T-cell (primary cell): ENCODE measurements around the gene RPS28. TPM values are rescaled to one million over a fixed set of nuclear protein-coding genes. Genes with fewer than 3 reads are reported as not detected.

Experiments
- ATAC-seq, 4 experiments: fragments of 200-7000 bp in 3 of 4; fragments of 150-1000 bp in 1 of 4; cut with Tn5 transposase; replicated peaks in 1 of 4; 1 replicate in 3 of 4; 2 replicates in 1 of 4; pipeline ENCODE4 v1.10.0; 2021; ENCODE audit warnings: moderate library complexity in 3 of 4, mild to moderate bottlenecking in 2 of 4, moderate number of reproducible peaks in 1 of 4
- CTCF ChIA-PET, 2 donors: fragments of 300-600 bp; sonication (Branson Sonifier 250); formaldehyde crosslinking; loops; one replicate each; lab custom pipeline; 2022; ENCODE audit warnings: antibody characterized with exemption in 2 of 2; lab: Charles Lee
- POLR2A ChIA-PET, 2 donors: fragments of 300-600 bp; sonication (Branson Sonifier 250); formaldehyde crosslinking; loops; one replicate each; lab custom pipeline; 2022; ENCODE audit warnings: antibody characterized with exemption in 2 of 2; lab: Charles Lee
- DNase-seq, 35 experiments: peaks; one replicate each; pipeline versions ENCODE4 v3.0.0 to v3.0.0-alpha.2; 2013 to 2023
- H3K27ac ChIP-seq: one replicate; pipeline ENCODE4 v1.5.1; 2013; ENCODE audit warnings: low read length
- H3K27me3 ChIP-seq, 2 experiments: replicated peaks in 1 of 2; 1 replicate in 1 of 2; 2 replicates in 1 of 2; pipeline versions ENCODE4 v1.6.1 to v1.7.0; 2013; ENCODE audit warnings: low read length in 1 of 2, mixed read lengths in 1 of 2; ENCODE audit not compliant: control insufficient read depth in 2 of 2, insufficient read depth in 2 of 2; ENCODE audit errors: extremely low read depth in 1 of 2
- H3K36me3 ChIP-seq, 2 donors: 1 replicate in 1 of 2; 2 replicates in 1 of 2; pipeline versions ENCODE4 v1.6.1 to v1.7.0; 2013; ENCODE audit warnings: low read length in 1 of 2; ENCODE audit not compliant: control insufficient read depth in 2 of 2, insufficient read depth in 1 of 2; ENCODE audit errors: extremely low read depth in 1 of 2
- H3K4me1 ChIP-seq, 2 experiments: 1 replicate in 1 of 2; 2 replicates in 1 of 2; pipeline versions ENCODE4 v1.6.1 to v1.7.0; 2013; ENCODE audit warnings: low read length in 2 of 2, mixed read lengths in 1 of 2; ENCODE audit not compliant: insufficient read depth in 2 of 2, control insufficient read depth in 1 of 2; ENCODE audit errors: extremely low read depth in 1 of 2
- H3K4me3 ChIP-seq, 2 donors: 1 replicate in 1 of 2; 2 replicates in 1 of 2; pipeline versions ENCODE4 v1.5.1 to v1.7.0; 2013; ENCODE audit warnings: mild to moderate bottlenecking in 2 of 2, low read length in 1 of 2, moderate library complexity in 1 of 2; ENCODE audit not compliant: control insufficient read depth in 1 of 2; ENCODE audit errors: extremely low read depth in 1 of 2
- H3K9me3 ChIP-seq: 2 replicates; pipeline ENCODE4 v1.7.0; 2013
- H3K27ac Mint-ChIP-seq, 2 donors: one replicate each; pipeline ENCODE4 v1.8.0; 2020 to 2021; ENCODE audit warnings: mild to moderate bottlenecking in 2 of 2, mixed read lengths in 2 of 2
- H3K27me3 Mint-ChIP-seq, 2 donors: one replicate each; pipeline ENCODE4 v1.8.0; 2021 to 2022; ENCODE audit warnings: mixed read lengths in 2 of 2
- H3K36me3 Mint-ChIP-seq: one replicate; pipeline ENCODE4 v1.8.0; 2021; ENCODE audit warnings: mixed read lengths
- H3K4me1 Mint-ChIP-seq, 3 donors: one replicate each; pipeline ENCODE4 v1.8.0; 2020 to 2022; ENCODE audit warnings: mixed read lengths in 3 of 3, mild to moderate bottlenecking in 1 of 3
- H3K4me3 Mint-ChIP-seq, 3 donors: one replicate each; pipeline ENCODE4 v1.8.0; 2020 to 2022; ENCODE audit warnings: mild to moderate bottlenecking in 3 of 3, mixed read lengths in 3 of 3, moderate library complexity in 3 of 3
- H3K9me3 Mint-ChIP-seq, 3 donors: one replicate each; pipeline ENCODE4 v1.8.0; 2020 to 2022; ENCODE audit warnings: mixed read lengths in 3 of 3
- WGBS: methylation state at CpG from one replicate; pipeline ENCODE4 v1.1.5; 2013; ENCODE audit warnings: missing lambda C conversion rate; ENCODE audit not compliant: insufficient coverage; 5-methylcytosine and 5-hydroxymethylcytosine counted together
- total RNA-seq, 35 experiments: library from RNA in 6 of 35; stranded (reverse) in 6 of 35; fragments of 120-200 nt in 1 of 35; gene quantifications; one replicate each; pipeline versions ENCODE4 v1.2.1 to v1.2.4 and lab custom pipeline; 2013 to 2026

The RPS28 gene
- total RNA-seq, 5 donors from 2014 or later (not counting 1 experiment from before 2014, with no cell fraction given): 2,995 to 3,551 (median 3,317) TPM

DNA sequence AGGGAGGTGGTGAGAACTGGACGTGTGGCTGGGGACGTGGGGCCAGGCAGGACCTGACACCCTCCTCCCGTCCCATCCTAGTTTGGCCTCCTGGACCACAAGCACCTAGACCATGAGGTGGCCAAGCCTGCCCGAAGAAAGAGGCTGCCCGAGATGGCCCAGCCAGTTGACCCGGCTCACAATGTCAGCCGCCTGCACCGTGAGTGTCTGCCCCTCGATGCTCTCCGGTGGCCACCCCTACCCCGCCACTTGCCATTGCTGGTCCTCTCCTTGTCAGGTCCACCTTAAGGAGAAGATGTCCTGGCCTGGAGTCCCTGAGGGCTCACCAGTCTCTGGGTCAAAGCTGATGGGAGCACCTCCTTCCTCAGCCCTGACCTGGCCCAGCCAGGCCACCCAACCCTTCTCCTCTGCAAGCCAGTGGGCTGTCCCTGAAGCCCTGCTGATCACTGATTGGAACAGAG lies 44.9 kb downstream of the RPS28 start:
- Histone ChIP-seq H3K9me3 (no peaks in the 10 kb centered on the region), H3K4me1 (peaks cover 2 to 21% of the 10 kb centered on the region in 2 experiments), H3K36me3 (no peaks in the 10 kb centered on the region), H3K27ac (no peak overlapping the region), H3K27me3 (peaks cover 0 to 81% of the 10 kb centered on the region in 2 experiments), H3K4me3 (no peak overlapping the region)
- peaks cover 30 to 56% of the 10 kb centered on the region in 2 donors for H3K27me3 Mint-ChIP-seq
- 87% methylated on average over 11 of the region's 11 CpGs for WGBS
- no peak overlapping the region for H3K4me3 Mint-ChIP-seq
- DNase-seq (no peak), ATAC-seq (no peak)
- ChIA-PET POLR2A (no interaction called here), CTCF (no interaction called here)
- H3K9me3 Mint-ChIP-seq: no peaks in the 10 kb centered on the region
- peaks cover 6 to 15% (median 12%) of the 10 kb centered on the region in 3 donors for H3K4me1 Mint-ChIP-seq
- no peak overlapping the region for H3K27ac Mint-ChIP-seq
- no peaks in the 10 kb centered on the region for H3K36me3 Mint-ChIP-seq

DNA sequence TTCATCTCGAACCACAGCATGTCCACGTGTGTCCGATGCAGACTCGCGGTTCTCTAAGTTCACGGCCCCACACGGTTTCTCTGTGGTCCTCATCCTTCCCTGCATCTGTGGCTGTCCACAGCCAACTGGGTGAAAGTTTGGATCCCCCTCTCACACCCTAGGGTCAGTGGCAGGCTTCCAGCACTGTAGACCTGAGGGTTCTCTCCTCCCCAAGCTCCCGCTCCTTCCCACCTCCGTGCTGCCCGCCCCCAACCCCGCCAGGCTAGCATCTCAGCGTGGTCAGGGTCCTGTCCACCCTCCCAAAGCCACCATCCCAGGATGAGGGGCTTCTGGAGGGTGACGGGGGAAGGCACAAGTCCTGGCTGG lies 45.6 kb downstream of the RPS28 start:
- no peak for DNase-seq
- no peaks in the 10 kb centered on the region for H3K36me3 Mint-ChIP-seq
- H3K9me3 Mint-ChIP-seq: no peaks in the 10 kb centered on the region
- Histone ChIP-seq H3K4me1 (peaks cover 2 to 21% of the 10 kb centered on the region in 2 experiments), H3K9me3 (no peaks in the 10 kb centered on the region), H3K36me3 (no peaks in the 10 kb centered on the region), H3K27ac (no peak overlapping the region), H3K4me3 (no peak overlapping the region), H3K27me3 (peaks cover 0 to 78% of the 10 kb centered on the region in 2 experiments)
- peaks cover 6 to 15% (median 12%) of the 10 kb centered on the region in 3 donors for H3K4me1 Mint-ChIP-seq
- H3K4me3 Mint-ChIP-seq: no peak overlapping the region
- CTCF ChIA-PET: no interaction called here
- POLR2A ChIA-PET: interaction anchor here in 1 of 2 donors (0.5 kb wide), 1 partner anchor 23 kb away, joined by 8 read pairs; the partner anchor contains the start of gene RAB11B
- H3K27me3 Mint-ChIP-seq: peaks cover 26 to 52% of the 10 kb centered on the region in 2 donors
- H3K27ac Mint-ChIP-seq: no peak overlapping the region
- ATAC-seq: no peak
- 84% methylated on average over 4 of the region's 13 CpGs for WGBS

DNA sequence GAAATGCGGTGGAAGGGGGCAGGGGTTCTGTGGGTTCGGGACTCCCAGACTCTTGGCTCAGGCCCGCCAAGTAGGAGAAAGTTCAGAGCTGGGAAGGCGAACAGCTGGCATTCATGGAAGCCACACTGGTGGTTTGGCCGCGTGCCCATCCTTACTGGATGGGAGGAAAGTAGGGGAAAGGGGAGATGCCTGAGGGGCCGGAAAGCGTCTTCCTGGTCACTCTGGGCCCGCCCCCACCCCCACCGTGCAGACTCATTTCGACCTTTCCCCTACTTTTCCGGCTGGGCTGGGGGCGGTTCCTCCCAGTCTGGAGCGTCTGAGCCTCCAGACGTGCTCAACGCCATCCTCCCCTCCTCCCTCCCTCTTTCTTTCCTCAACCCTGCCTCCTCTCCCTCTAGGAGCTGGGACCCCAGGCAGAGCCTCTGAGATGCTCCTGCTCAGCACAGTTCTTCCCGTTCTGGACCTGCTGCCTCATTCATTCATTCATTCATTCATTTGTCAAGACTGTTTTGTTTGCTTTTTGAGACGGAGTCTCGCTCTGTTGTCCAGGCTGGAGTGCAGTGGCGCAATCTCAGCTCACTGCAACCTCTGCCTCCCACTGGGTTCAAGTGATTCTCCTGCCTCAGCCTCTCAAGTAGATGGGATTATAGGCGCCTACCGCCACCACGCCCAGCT lies 46.2 kb downstream of the RPS28 start:
- H3K27ac Mint-ChIP-seq: no peak overlapping the region
- ChIA-PET POLR2A (interaction anchor here in 1 of 2 donors (0.6 kb wide), 1 partner anchor 59 kb away, joined by 4 read pairs; no protein-coding TSS in a partner anchor), CTCF (interaction anchor here in 1 of 2 donors (0.6 kb wide), 1 partner anchor 111 kb away, joined by 3 read pairs; no protein-coding TSS in a partner anchor)
- peaks cover 6 to 15% (median 12%) of the 10 kb centered on the region in 3 donors for H3K4me1 Mint-ChIP-seq
- H3K4me3 Mint-ChIP-seq: no peak overlapping the region
- H3K9me3 Mint-ChIP-seq: no peaks in the 10 kb centered on the region
- no peaks in the 10 kb centered on the region for H3K36me3 Mint-ChIP-seq
- Histone ChIP-seq H3K4me3 (no peak overlapping the region), H3K27ac (no peak overlapping the region), H3K27me3 (peaks cover 0 to 73% of the 10 kb centered on the region in 2 experiments), H3K36me3 (no peaks in the 10 kb centered on the region), H3K9me3 (no peaks in the 10 kb centered on the region), H3K4me1 (peaks cover 2 to 21% of the 10 kb centered on the region in 2 experiments)
- ATAC-seq: no peak
- H3K27me3 Mint-ChIP-seq: peaks cover 26 to 46% of the 10 kb centered on the region in 2 donors
- 22% methylated on average over 18 of the region's 23 CpGs for WGBS
- no peak for DNase-seq

DNA sequence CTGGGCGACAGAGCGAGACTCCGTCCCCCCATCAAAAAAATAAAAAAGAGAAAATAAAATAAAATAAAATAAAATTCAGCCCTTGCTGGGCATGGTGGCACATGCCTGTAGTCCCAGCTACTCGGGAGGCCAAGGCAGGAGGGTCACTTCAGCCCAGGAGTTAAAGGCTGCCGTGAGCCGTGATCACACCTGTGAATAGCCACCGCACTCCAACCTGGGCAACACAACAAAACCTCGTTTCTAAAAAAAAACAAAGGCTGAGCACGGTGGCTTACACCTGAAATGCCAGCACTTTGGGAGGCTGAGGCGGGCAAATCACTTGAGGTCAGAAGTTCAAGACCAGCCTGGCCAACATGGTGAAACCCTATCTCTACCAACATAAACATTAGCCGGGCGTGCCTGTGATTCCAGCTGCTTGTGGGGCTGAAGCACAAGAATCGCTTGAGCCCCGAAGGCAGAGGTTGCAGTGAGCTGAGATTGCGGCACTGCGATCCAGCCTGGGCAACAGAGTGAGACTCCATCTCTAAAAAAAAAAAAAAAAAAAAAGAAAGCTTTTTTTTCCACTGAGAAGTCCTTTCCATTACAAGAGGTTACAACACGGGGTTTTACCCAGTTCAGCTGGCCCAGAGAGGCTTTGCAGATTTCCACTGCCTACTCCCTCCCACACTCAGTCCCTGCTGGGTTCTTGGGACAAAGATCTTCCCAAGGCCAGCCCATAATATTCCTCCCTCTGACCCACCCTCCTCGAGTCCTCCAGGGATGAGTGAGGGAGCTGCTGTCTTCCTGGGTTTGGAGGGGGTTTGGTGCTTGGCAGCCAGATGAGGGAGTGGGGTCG lies 49.1 kb downstream of the RPS28 start:
- ChIA-PET CTCF (interaction anchor here in 1 of 2 donors (0.7 to 1.3 kb wide), 2 partner anchors 16 to 195 kb away, joined by 6 read pairs; no protein-coding TSS in a partner anchor), POLR2A (no interaction called here)
- DNase-seq (no peak), ATAC-seq (no peak)
- Histone ChIP-seq H3K4me1 (peaks cover 0 to 4% of the 10 kb centered on the region in 2 experiments), H3K27me3 (peaks cover 0 to 45% of the 10 kb centered on the region in 2 experiments), H3K27ac (no peak overlapping the region), H3K4me3 (no peak overlapping the region), H3K9me3 (no peaks in the 10 kb centered on the region), H3K36me3 (no peaks in the 10 kb centered on the region)
- no peak overlapping the region for H3K27ac Mint-ChIP-seq
- 87% methylated on average over 14 of the region's 19 CpGs for WGBS
- H3K9me3 Mint-ChIP-seq: no peaks in the 10 kb centered on the region
- H3K4me3 Mint-ChIP-seq: no peak overlapping the region
- peaks cover 18 to 32% of the 10 kb centered on the region in 2 donors for H3K27me3 Mint-ChIP-seq
- no peaks in the 10 kb centered on the region for H3K36me3 Mint-ChIP-seq
- peaks cover 0 to 5% (median 2%) of the 10 kb centered on the region in 3 donors for H3K4me1 Mint-ChIP-seq

DNA sequence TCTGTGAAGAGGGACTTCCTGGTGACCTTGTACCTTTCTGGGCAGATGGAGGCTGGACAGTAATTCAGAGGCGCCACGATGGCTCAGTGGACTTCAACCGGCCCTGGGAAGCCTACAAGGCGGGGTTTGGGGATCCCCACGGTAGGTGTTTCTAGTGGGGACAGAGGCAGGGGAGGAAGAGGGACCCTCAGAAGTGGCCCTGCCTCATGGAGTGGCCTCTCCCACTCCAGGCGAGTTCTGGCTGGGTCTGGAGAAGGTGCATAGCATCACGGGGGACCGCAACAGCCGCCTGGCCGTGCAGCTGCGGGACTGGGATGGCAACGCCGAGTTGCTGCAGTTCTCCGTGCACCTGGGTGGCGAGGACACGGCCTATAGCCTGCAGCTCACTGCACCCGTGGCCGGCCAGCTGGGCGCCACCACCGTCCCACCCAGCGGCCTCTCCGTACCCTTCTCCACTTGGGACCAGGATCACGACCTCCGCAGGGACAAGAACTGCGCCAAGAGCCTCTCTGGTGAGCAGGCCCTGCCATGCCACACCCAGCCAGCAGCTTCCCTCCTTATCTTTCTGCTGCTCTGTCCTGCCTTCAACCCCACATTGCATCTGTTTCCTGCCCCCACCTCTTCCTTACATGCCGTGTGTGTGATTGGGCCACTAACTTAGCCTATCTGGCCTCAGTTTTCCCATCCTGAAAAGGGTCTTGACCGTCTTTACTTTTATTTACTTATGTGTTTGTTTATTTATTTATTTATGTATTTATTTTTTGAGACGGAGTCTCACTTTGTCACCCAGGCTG lies 49.9 kb downstream of the RPS28 start:
- ATAC-seq: no peak
- Mint-ChIP-seq H3K27ac (no peak overlapping the region), H3K4me3 (no peak overlapping the region), H3K9me3 (no peaks in the 10 kb centered on the region), H3K4me1 (peaks cover 0 to 5% (median 2%) of the 10 kb centered on the region in 3 donors), H3K27me3 (peaks cover 13 to 25% of the 10 kb centered on the region in 2 donors), H3K36me3 (no peaks in the 10 kb centered on the region)
- no peaks in the 10 kb centered on the region for H3K36me3 ChIP-seq
- ChIA-PET POLR2A (no interaction called here), CTCF (no interaction called here)
- 84% methylated on average over 25 of the region's 28 CpGs for WGBS
- H3K4me1 ChIP-seq: peaks cover 0 to 4% of the 10 kb centered on the region in 2 experiments
- H3K4me3 ChIP-seq: no peak overlapping the region
- no peak overlapping the region for H3K27ac ChIP-seq
- H3K27me3 ChIP-seq: peaks cover 0 to 37% of the 10 kb centered on the region in 2 experiments
- H3K9me3 ChIP-seq: no peaks in the 10 kb centered on the region
- DNase-seq: no peak
